Trophoblast cell (in vitro differentiated cells and primary cell): ENCODE measurements around the gene MACROH2A1.

Experiments
- DNase-seq, 2 donors: peaks; one replicate each; pipeline ENCODE4 v3.0.0-alpha.2; 2016
- H2AFZ ChIP-seq: 2 replicates; pipeline ENCODE4 v1.6.1; 2013; ENCODE audit warnings: low read length, moderate library complexity, mild to moderate bottlenecking; ENCODE audit not compliant: insufficient read depth, poor library complexity
- H2AK5ac ChIP-seq: 2 replicates; pipeline ENCODE4 v1.6.1; 2013; ENCODE audit warnings: mild to moderate bottlenecking, low read length
- H2BK120ac ChIP-seq: 2 replicates; pipeline ENCODE4 v1.6.1; 2013; ENCODE audit warnings: low read length, mild to moderate bottlenecking, moderate library complexity; ENCODE audit not compliant: insufficient read depth, poor library complexity
- H2BK12ac ChIP-seq: 2 replicates; pipeline ENCODE4 v1.6.1; 2013; ENCODE audit warnings: mild to moderate bottlenecking, low read length, moderate library complexity
- H2BK5ac ChIP-seq: 2 replicates; pipeline ENCODE4 v1.6.1; 2013; ENCODE audit warnings: low read length, low read depth, moderate library complexity, mild to moderate bottlenecking; ENCODE audit not compliant: poor library complexity
- H3K14ac ChIP-seq: 2 replicates; pipeline ENCODE4 v1.6.1; 2013; ENCODE audit warnings: mild to moderate bottlenecking, low read length
- H3K18ac ChIP-seq: 2 replicates; pipeline ENCODE4 v1.6.1; 2013; ENCODE audit warnings: mild to moderate bottlenecking, low read length
- H3K23ac ChIP-seq: 2 replicates; pipeline ENCODE4 v1.6.1; 2013; ENCODE audit warnings: low read length
- H3K27ac ChIP-seq: 2 replicates; pipeline ENCODE4 v1.5.1; 2013; ENCODE audit warnings: low read depth, mild to moderate bottlenecking, inconsistent platforms, low read length, moderate library complexity
- H3K27me3 ChIP-seq: 2 replicates; pipeline ENCODE4 v1.6.1; 2013; ENCODE audit warnings: inconsistent platforms, mild to moderate bottlenecking, low read length, moderate library complexity; ENCODE audit not compliant: insufficient read depth
- H3K36me3 ChIP-seq, 2 experiments: 1 replicate in 1 of 2; 2 replicates in 1 of 2; pipeline ENCODE4 v1.6.1; 2013; ENCODE audit warnings: low read length in 2 of 2, mild to moderate bottlenecking in 2 of 2, moderate library complexity in 1 of 2; ENCODE audit not compliant: insufficient read depth in 2 of 2, control insufficient read depth in 1 of 2
- H3K4ac ChIP-seq: 2 replicates; pipeline ENCODE4 v1.6.1; 2013; ENCODE audit warnings: low read depth, mild to moderate bottlenecking, low read length, moderate library complexity
- H3K4me1 ChIP-seq, 2 experiments: 1 replicate in 1 of 2; 2 replicates in 1 of 2; pipeline ENCODE4 v1.6.1; 2013; ENCODE audit warnings: low read length in 2 of 2, mild to moderate bottlenecking in 2 of 2, moderate library complexity in 1 of 2; ENCODE audit not compliant: insufficient read depth in 2 of 2, control insufficient read depth in 1 of 2
- H3K4me2 ChIP-seq: 2 replicates; pipeline ENCODE4 v1.6.1; 2013; ENCODE audit warnings: inconsistent platforms, mild to moderate bottlenecking, low read length, moderate library complexity
- H3K4me3 ChIP-seq: 2 replicates; pipeline ENCODE4 v1.5.1; 2013; ENCODE audit warnings: mild to moderate bottlenecking, low read depth, low read length, inconsistent platforms
- H3K79me1 ChIP-seq: one replicate; pipeline ENCODE4 v1.6.1; 2013; ENCODE audit warnings: low read length
- H3K79me2 ChIP-seq: 2 replicates; pipeline ENCODE4 v1.6.1; 2013; ENCODE audit warnings: low read length, mild to moderate bottlenecking; ENCODE audit not compliant: control insufficient read depth, insufficient read depth, poor library complexity
- H3K9ac ChIP-seq: 2 replicates; pipeline ENCODE4 v1.6.1; 2013; ENCODE audit warnings: mild to moderate bottlenecking, low read length
- H3K9me3 ChIP-seq: 2 replicates; pipeline ENCODE4 v1.6.1; 2013; ENCODE audit warnings: low read depth, mild to moderate bottlenecking, control low read depth, inconsistent platforms, low read length; ENCODE audit not compliant: insufficient read depth
- H4K12ac ChIP-seq: 2 replicates; pipeline ENCODE4 v1.6.1; 2013; ENCODE audit warnings: low read depth, mild to moderate bottlenecking, low read length, moderate library complexity
- H4K8ac ChIP-seq: 2 replicates; pipeline ENCODE4 v1.6.1; 2013; ENCODE audit warnings: low read depth, mild to moderate bottlenecking, low read length, moderate library complexity
- H4K91ac ChIP-seq: one replicate; pipeline ENCODE4 v1.6.1; 2013; ENCODE audit warnings: low read depth, mild to moderate bottlenecking, low read length, moderate library complexity
- WGBS: extraction: QIAGEN DNeasy Blood & Tissue Kit; methylation state at CpG from one replicate; pipeline ENCODE4 v1.1.7; 2013; ENCODE audit warnings: missing lambda C conversion rate; ENCODE audit not compliant: insufficient read length, insufficient coverage; ENCODE audit errors: extremely low coverage; 5-methylcytosine and 5-hydroxymethylcytosine counted together

The MACROH2A1 gene

GRCh38 chr5:135324897-135325650 lies 74.0 kb downstream of the MACROH2A1 start:
- Histone ChIP-seq H3K79me2 (no peaks in the 10 kb centered on the region), H3K79me1 (no peaks in the 10 kb centered on the region), H2BK120ac (no peak overlapping the region), H3K9ac (no peak overlapping the region), H3K4ac (no peak overlapping the region), H3K4me1 (peaks cover 11 to 12% of the 10 kb centered on the region in 2 experiments), H3K36me3 (no peaks in the 10 kb centered on the region), H4K8ac (no peak overlapping the region), H3K14ac (no peak overlapping the region), H3K27me3 (no peaks in the 10 kb centered on the region), H2BK5ac (no peak overlapping the region), H2AFZ (no peak overlapping the region), H2BK12ac (no peak overlapping the region), H3K27ac (no peak overlapping the region), H3K23ac (no peak overlapping the region), H3K4me3 (no peak overlapping the region), H3K9me3 (no peaks in the 10 kb centered on the region), H4K91ac (no peak overlapping the region), H4K12ac (no peak overlapping the region), H3K18ac (no peak overlapping the region), H2AK5ac (no peak overlapping the region), H3K4me2 (no peak overlapping the region)
- no CpG with 5 or more reads among the region's 17 CpGs for whole genome bisulfite sequencing
- DNase-seq: peak; percentile 67 to 84

GRCh38 chr5:135324160-135324559 lies 74.9 kb downstream of the MACROH2A1 start:
- Histone ChIP-seq H3K4me1 (peaks cover 11 to 12% of the 10 kb centered on the region in 2 experiments), H2BK120ac (peak overlapping the region; percentile 20), H2BK12ac (peak overlapping the region; percentile 17), H3K9ac (no peak overlapping the region), H3K14ac (no peak overlapping the region), H3K4ac (no peak overlapping the region), H3K79me2 (no peaks in the 10 kb centered on the region), H3K79me1 (no peaks in the 10 kb centered on the region), H3K9me3 (no peaks in the 10 kb centered on the region), H3K23ac (no peak overlapping the region), H4K91ac (no peak overlapping the region), H2BK5ac (no peak overlapping the region), H3K4me2 (no peak overlapping the region), H3K27ac (no peak overlapping the region), H3K18ac (no peak overlapping the region), H4K12ac (no peak overlapping the region), H3K27me3 (no peaks in the 10 kb centered on the region), H2AK5ac (no peak overlapping the region), H3K4me3 (no peak overlapping the region), H2AFZ (no peak overlapping the region), H3K36me3 (no peaks in the 10 kb centered on the region), H4K8ac (no peak overlapping the region)
- WGBS: no CpG with 5 or more reads among the region's 8 CpGs
- DNase-seq: no peak

- Histone ChIP-seq H3K79me2 (no peaks in the 10 kb centered on the region), H3K18ac (no peak overlapping the region), H2BK120ac (no peak overlapping the region), H4K91ac (no peak overlapping the region), H3K9ac (no peak overlapping the region), H3K4me3 (no peak overlapping the region), H2BK5ac (no peak overlapping the region), H3K4me1 (peaks cover 11 to 12% of the 10 kb centered on the region in 2 experiments), H3K9me3 (no peaks in the 10 kb centered on the region), H3K27me3 (no peaks in the 10 kb centered on the region), H2AK5ac (no peak overlapping the region), H3K79me1 (no peaks in the 10 kb centered on the region), H3K4ac (no peak overlapping the region), H3K4me2 (no peak overlapping the region), H4K12ac (no peak overlapping the region), H3K27ac (no peak overlapping the region), H4K8ac (no peak overlapping the region), H2AFZ (no peak overlapping the region), H3K36me3 (no peaks in the 10 kb centered on the region), H2BK12ac (no peak overlapping the region), H3K14ac (no peak overlapping the region), H3K23ac (no peak overlapping the region)
- DNase-seq: no peak
- WGBS: no CpG with 5 or more reads among the region's 8 CpGs
These were observed 75.3 kb downstream of the MACROH2A1 start for GRCh38 chr5:135323701-135324132.

GRCh38 chr5:135323227-135323626 lies 75.8 kb downstream of the MACROH2A1 start:
- H4K12ac ChIP-seq: no peak overlapping the region
- H2BK12ac ChIP-seq: no peak overlapping the region
- no peak overlapping the region for H3K27ac ChIP-seq
- H3K4me3 ChIP-seq: no peak overlapping the region
- H2BK120ac ChIP-seq: peak overlapping the region; percentile 25
- no peaks in the 10 kb centered on the region for H3K9me3 ChIP-seq
- peaks cover 11 to 12% of the 10 kb centered on the region in 2 experiments for H3K4me1 ChIP-seq
- no CpG with 5 or more reads among the region's 8 CpGs for WGBS
- no peaks in the 10 kb centered on the region for H3K79me1 ChIP-seq
- no peaks in the 10 kb centered on the region for H3K79me2 ChIP-seq
- H3K36me3 ChIP-seq: no peaks in the 10 kb centered on the region
- no peak overlapping the region for H2BK5ac ChIP-seq
- no peak overlapping the region for H2AFZ ChIP-seq
- H3K4me2 ChIP-seq: no peak overlapping the region
- H3K4ac ChIP-seq: no peak overlapping the region
- no peak overlapping the region for H3K9ac ChIP-seq
- H3K23ac ChIP-seq: no peak overlapping the region
- no peak overlapping the region for H4K91ac ChIP-seq
- H4K8ac ChIP-seq: no peak overlapping the region
- no peaks in the 10 kb centered on the region for H3K27me3 ChIP-seq
- DNase-seq: no peak
- H2AK5ac ChIP-seq: no peak overlapping the region
- no peak overlapping the region for H3K18ac ChIP-seq
- H3K14ac ChIP-seq: no peak overlapping the region
